Transverse colon (tissue), 4 donors: ENCODE results near the gene DTD1.

Experiments
- EP300 ChIP-seq: sonication (generic); formaldehyde crosslinking; IDR thresholded peaks from one replicate; pipeline ENCODE4 v1.6.1; 2017; ENCODE audit warnings: antibody characterized with exemption, low read depth
- POLR2AphosphoS5 ChIP-seq, 3 donors: sonication (generic); formaldehyde crosslinking; IDR thresholded peaks; one replicate each; pipeline ENCODE4 v1.6.1; 2016; ENCODE audit warnings: antibody characterized with exemption in 3 of 3
- TF ChIP-seq, protein P1 (sequence below), 5 experiments: fragments of 200-600 bp in 3 of 5; fragments of 450-650 bp in 2 of 5; sonication (generic) in 3 of 5; IDR thresholded peaks; 1 replicate in 2 of 5; 2 replicates in 3 of 5; pipeline ENCODE4 v1.5.1; 2016 to 2017; ENCODE audit warnings: antibody characterized with exemption in 5 of 5, inconsistent platforms in 3 of 5, mild to moderate bottlenecking in 2 of 5, moderate library complexity in 1 of 5

DNA sequence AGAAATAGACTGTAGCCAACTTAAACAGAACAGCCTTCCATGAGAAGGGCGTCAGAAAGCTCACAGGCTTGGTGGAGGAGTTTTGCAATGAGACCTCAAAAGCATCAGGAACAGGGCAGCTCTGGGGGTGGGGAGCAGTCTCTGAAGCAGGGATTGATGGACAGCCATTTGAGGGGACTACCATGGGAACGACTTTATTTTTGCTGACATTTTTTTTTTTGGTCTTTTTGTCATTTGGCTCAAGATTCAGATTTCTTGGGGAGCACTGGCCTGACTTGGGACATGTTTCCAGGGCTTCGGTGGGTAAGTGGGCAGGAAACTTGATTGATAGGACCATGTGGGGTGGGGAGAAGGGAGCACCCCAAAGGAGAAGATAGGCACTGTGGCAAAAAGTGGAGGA, 193.7 kb downstream of the DTD1 start:
- TF ChIP-seq, protein P1, sequence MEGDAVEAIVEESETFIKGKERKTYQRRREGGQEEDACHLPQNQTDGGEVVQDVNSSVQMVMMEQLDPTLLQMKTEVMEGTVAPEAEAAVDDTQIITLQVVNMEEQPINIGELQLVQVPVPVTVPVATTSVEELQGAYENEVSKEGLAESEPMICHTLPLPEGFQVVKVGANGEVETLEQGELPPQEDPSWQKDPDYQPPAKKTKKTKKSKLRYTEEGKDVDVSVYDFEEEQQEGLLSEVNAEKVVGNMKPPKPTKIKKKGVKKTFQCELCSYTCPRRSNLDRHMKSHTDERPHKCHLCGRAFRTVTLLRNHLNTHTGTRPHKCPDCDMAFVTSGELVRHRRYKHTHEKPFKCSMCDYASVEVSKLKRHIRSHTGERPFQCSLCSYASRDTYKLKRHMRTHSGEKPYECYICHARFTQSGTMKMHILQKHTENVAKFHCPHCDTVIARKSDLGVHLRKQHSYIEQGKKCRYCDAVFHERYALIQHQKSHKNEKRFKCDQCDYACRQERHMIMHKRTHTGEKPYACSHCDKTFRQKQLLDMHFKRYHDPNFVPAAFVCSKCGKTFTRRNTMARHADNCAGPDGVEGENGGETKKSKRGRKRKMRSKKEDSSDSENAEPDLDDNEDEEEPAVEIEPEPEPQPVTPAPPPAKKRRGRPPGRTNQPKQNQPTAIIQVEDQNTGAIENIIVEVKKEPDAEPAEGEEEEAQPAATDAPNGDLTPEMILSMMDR (IDR thresholded peaks at IDR 0.05) = no peak
- TF ChIP-seq POLR2AphosphoS5 (IDR thresholded peaks at IDR 0.05) (no peak), EP300 (no peak)
